K562 (cell line): ENCODE data around the gene TUBD1. TPM values are rescaled to one million over a fixed set of nuclear protein-coding genes. Genes with fewer than 3 reads are reported as not detected.

Source experiments
- CBX8 ChIP-seq: fragments of 200-600 bp; sonication (generic); IDR thresholded peaks from 2 replicates; pipeline ENCODE4 v1.6.1; 2012; ENCODE audit warnings: borderline replicate concordance, mixed run types, low read depth, mild to moderate bottlenecking, moderate library complexity, mixed read lengths, low read length, control low read depth, inconsistent platforms; ENCODE audit not compliant: poor library complexity, severe bottlenecking; ENCODE audit errors: extremely low read depth
- KLF16 ChIP-seq: IDR thresholded peaks from 2 replicates; pipeline ENCODE4 v1.6.1; 2016; ENCODE audit warnings: antibody characterized with exemption
- POLR2A ChIP-seq: fragments of 450-650 bp; conservative IDR thresholded peaks from 2 replicates; pipeline ENCODE4 v1.6.1; 2016
- POLR2B ChIP-seq: fragments of 450-650 bp; IDR thresholded peaks from 2 replicates; pipeline ENCODE4 v1.6.1; 2018; ENCODE audit warnings: low read depth; ENCODE audit not compliant: partially characterized antibody
- SAFB ChIP-seq: fragments of 200-400 bp; formaldehyde crosslinking; IDR thresholded peaks from 2 replicates; pipeline ENCODE4 v1.6.1; 2017; ENCODE audit warnings: low read depth, low read length, borderline replicate concordance
- SMARCC2 ChIP-seq: fragments of 450-650 bp; IDR thresholded peaks from 2 replicates; pipeline ENCODE4 v1.6.1; 2017; ENCODE audit warnings: antibody characterized with exemption, moderate library complexity, mild to moderate bottlenecking, low read depth
- TOE1 ChIP-seq, 2 experiments: fragments of 450-650 bp in 1 of 2; sonication (generic) in 1 of 2; formaldehyde crosslinking in 1 of 2; IDR thresholded peaks; 2 replicates each; pipeline versions ENCODE4 v1.7.1 to v1.8.0; 2016 to 2022; ENCODE audit warnings: borderline replicate concordance in 2 of 2, mild to moderate bottlenecking in 2 of 2, antibody characterized with exemption in 1 of 2, inconsistent platforms in 1 of 2, low read depth in 1 of 2, missing genetic modification reagents in 1 of 2, moderate library complexity in 1 of 2
- ZNF121 ChIP-seq: sonication (generic); formaldehyde crosslinking; conservative IDR thresholded peaks from 2 replicates; pipeline ENCODE4 v1.8.0; 2022; ENCODE audit warnings: missing genetic modification reagents
- ZNF695 ChIP-seq: fragments of 450-650 bp; formaldehyde crosslinking; IDR thresholded peaks from 2 replicates; pipeline ENCODE4 v1.4.0; 2020; ENCODE audit warnings: mild to moderate bottlenecking, moderate library complexity
- ZNF79 ChIP-seq: fragments of 250-450 bp; sonication (Bioruptor Pico); IDR thresholded peaks from 2 replicates; pipeline ENCODE4 v1.4.0; 2020; ENCODE audit warnings: low read depth, mild to moderate bottlenecking, moderate library complexity
- polyA plus RNA-seq, 8 experiments: library from polyadenylated mRNA; depleted of rRNA in 4 of 8; stranded (reverse) in 5 of 8; unstranded in 3 of 8; fragments of >200 nt; fragmentation: Nextera tagmentation in 2 of 8; fragmentation: Illumina TruSeq in 1 of 8; extraction: Ambion mirVana in 2 of 8; extraction: Trizol in 1 of 8; gene quantifications; 2 replicates each; pipeline versions ENCODE4 v1.2.1 to v1.2.3, GENCODE V29; 2011 to 2014; ENCODE audit warnings: inconsistent platforms in 1 of 8, missing spikeins in 1 of 8
- total RNA-seq, 7 experiments: library from RNA; depleted of rRNA in 6 of 7; stranded (reverse); fragments of >200 nt in 6 of 7; fragmentation: Illumina TruSeq in 2 of 7; extraction: Trizol in 2 of 7; gene quantifications; 2 replicates each; pipeline versions ENCODE4 v1.2.1 to v1.2.3, GENCODE V29; 2011 to 2021; ENCODE audit warnings: low replicate concordance in 1 of 7
- TF ChIP-seq, protein P1 (sequence below), 2 experiments: IDR thresholded peaks; 2 replicates each; pipeline ENCODE4 v1.6.1; 2011; ENCODE audit warnings: borderline replicate concordance in 1 of 2, control low read depth in 1 of 2, low read depth in 1 of 2, low read length in 1 of 2, mild to moderate bottlenecking in 1 of 2, mixed read lengths in 1 of 2, moderate library complexity in 1 of 2; ENCODE audit not compliant: insufficient read depth in 1 of 2, insufficient read length in 1 of 2, poor library complexity in 1 of 2, severe bottlenecking in 1 of 2; ENCODE audit errors: extremely low read depth in 1 of 2
- TF ChIP-seq, protein P2 (sequence below): fragments of 450-650 bp; IDR thresholded peaks from 2 replicates; pipeline ENCODE4 v1.6.1; 2016; ENCODE audit warnings: mild to moderate bottlenecking, moderate library complexity

Gene TUBD1
- total and polyA plus RNA-seq, 9 of the 15 experiments (the other 6 are each of a cell fraction or from before 2014, with no cell fraction given) = 10.8 to 35.3 (median 17.9) TPM

DNA sequence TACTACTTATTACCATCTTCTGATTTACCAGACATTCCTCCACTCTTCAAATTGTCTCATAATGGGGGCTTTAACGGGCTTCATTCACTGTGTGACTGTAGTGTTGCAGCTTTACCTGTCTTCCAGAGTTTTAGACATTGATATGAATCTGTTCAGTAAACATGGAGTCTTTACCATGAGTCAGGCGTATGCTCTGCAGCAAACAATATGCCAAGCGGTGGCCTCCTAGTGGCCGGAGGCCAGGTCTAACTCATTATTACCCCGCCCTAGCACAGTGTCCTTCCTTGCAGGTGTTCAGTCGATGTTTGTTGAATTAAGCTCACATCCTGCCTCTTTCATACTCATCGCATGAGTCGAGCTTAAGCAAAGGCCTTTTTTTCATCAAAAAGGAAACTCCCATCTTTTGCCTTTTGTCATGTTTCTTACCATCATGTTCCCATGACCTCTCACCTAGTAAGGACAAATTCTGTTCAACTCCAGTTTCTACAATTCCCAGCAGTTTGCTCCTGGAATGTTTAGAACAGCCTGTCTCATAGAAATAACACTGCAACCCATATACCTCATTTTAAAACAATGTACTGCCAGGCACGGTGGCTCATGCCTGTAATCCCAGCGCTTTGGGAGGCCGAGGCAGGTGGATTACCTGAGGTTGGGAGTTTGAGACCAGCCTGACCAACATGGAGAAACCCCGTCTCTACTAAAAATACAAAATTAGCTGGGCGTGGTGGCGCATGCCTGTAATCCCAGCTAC is 39.4 kb downstream of the TUBD1 start (continued):
- TF ChIP-seq TOE1 (IDR thresholded peaks at IDR 0.05; ENCODE audit: borderline replicate concordance) (no peak), TOE1 (CRISPR knock-in tag; IDR thresholded peaks at IDR 0.05; ENCODE audit: borderline replicate concordance, low read depth) (no peak), SAFB (no peak), ZNF695 (CRISPR knock-in tag) (no peak), ZNF121 (CRISPR knock-in tag) (no peak), POLR2A (no peak), ZNF79 (CRISPR knock-in tag) (no peak), KLF16 (peak; percentile 23; the same call in 1 of the 2 replicates), CBX8 (no peak), SMARCC2 (no peak), POLR2B (no peak)
- TF ChIP-seq, protein P1, sequence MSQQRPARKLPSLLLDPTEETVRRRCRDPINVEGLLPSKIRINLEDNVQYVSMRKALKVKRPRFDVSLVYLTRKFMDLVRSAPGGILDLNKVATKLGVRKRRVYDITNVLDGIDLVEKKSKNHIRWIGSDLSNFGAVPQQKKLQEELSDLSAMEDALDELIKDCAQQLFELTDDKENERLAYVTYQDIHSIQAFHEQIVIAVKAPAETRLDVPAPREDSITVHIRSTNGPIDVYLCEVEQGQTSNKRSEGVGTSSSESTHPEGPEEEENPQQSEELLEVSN (IDR thresholded peaks at IDR 0.05; ENCODE audit: borderline replicate concordance in 1 of 2, extremely low read depth in 1 of 2, insufficient read depth in 1 of 2, insufficient read length in 1 of 2, low read depth in 1 of 2, low read length in 1 of 2, poor library complexity in 1 of 2, severe bottlenecking in 1 of 2) = peak in 1 of 2 experiments; percentile 50
- TF ChIP-seq, protein P2, sequence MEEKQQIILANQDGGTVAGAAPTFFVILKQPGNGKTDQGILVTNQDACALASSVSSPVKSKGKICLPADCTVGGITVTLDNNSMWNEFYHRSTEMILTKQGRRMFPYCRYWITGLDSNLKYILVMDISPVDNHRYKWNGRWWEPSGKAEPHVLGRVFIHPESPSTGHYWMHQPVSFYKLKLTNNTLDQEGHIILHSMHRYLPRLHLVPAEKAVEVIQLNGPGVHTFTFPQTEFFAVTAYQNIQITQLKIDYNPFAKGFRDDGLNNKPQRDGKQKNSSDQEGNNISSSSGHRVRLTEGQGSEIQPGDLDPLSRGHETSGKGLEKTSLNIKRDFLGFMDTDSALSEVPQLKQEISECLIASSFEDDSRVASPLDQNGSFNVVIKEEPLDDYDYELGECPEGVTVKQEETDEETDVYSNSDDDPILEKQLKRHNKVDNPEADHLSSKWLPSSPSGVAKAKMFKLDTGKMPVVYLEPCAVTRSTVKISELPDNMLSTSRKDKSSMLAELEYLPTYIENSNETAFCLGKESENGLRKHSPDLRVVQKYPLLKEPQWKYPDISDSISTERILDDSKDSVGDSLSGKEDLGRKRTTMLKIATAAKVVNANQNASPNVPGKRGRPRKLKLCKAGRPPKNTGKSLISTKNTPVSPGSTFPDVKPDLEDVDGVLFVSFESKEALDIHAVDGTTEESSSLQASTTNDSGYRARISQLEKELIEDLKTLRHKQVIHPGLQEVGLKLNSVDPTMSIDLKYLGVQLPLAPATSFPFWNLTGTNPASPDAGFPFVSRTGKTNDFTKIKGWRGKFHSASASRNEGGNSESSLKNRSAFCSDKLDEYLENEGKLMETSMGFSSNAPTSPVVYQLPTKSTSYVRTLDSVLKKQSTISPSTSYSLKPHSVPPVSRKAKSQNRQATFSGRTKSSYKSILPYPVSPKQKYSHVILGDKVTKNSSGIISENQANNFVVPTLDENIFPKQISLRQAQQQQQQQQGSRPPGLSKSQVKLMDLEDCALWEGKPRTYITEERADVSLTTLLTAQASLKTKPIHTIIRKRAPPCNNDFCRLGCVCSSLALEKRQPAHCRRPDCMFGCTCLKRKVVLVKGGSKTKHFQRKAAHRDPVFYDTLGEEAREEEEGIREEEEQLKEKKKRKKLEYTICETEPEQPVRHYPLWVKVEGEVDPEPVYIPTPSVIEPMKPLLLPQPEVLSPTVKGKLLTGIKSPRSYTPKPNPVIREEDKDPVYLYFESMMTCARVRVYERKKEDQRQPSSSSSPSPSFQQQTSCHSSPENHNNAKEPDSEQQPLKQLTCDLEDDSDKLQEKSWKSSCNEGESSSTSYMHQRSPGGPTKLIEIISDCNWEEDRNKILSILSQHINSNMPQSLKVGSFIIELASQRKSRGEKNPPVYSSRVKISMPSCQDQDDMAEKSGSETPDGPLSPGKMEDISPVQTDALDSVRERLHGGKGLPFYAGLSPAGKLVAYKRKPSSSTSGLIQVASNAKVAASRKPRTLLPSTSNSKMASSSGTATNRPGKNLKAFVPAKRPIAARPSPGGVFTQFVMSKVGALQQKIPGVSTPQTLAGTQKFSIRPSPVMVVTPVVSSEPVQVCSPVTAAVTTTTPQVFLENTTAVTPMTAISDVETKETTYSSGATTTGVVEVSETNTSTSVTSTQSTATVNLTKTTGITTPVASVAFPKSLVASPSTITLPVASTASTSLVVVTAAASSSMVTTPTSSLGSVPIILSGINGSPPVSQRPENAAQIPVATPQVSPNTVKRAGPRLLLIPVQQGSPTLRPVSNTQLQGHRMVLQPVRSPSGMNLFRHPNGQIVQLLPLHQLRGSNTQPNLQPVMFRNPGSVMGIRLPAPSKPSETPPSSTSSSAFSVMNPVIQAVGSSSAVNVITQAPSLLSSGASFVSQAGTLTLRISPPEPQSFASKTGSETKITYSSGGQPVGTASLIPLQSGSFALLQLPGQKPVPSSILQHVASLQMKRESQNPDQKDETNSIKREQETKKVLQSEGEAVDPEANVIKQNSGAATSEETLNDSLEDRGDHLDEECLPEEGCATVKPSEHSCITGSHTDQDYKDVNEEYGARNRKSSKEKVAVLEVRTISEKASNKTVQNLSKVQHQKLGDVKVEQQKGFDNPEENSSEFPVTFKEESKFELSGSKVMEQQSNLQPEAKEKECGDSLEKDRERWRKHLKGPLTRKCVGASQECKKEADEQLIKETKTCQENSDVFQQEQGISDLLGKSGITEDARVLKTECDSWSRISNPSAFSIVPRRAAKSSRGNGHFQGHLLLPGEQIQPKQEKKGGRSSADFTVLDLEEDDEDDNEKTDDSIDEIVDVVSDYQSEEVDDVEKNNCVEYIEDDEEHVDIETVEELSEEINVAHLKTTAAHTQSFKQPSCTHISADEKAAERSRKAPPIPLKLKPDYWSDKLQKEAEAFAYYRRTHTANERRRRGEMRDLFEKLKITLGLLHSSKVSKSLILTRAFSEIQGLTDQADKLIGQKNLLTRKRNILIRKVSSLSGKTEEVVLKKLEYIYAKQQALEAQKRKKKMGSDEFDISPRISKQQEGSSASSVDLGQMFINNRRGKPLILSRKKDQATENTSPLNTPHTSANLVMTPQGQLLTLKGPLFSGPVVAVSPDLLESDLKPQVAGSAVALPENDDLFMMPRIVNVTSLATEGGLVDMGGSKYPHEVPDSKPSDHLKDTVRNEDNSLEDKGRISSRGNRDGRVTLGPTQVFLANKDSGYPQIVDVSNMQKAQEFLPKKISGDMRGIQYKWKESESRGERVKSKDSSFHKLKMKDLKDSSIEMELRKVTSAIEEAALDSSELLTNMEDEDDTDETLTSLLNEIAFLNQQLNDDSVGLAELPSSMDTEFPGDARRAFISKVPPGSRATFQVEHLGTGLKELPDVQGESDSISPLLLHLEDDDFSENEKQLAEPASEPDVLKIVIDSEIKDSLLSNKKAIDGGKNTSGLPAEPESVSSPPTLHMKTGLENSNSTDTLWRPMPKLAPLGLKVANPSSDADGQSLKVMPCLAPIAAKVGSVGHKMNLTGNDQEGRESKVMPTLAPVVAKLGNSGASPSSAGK = peak; percentile 68
